Breast epithelium (tissue), 4 donors: ENCODE data around the gene KCTD19. TPM values are rescaled to one million over a fixed set of nuclear protein-coding genes. Genes with fewer than 3 reads are reported as not detected.

Experiments
- DNase-seq, 2 donors: peaks; one replicate each; pipeline ENCODE4 v3.0.0-alpha.2; 2019; ENCODE audit warnings: low spot score in 2 of 2
- H3K27ac ChIP-seq, 2 donors: fragments of 200-600 bp; sonication (generic) in 1 of 2; one replicate each; pipeline ENCODE4 v1.5.1; 2016 to 2019; ENCODE audit warnings: mild to moderate bottlenecking in 1 of 2
- H3K27me3 ChIP-seq, 2 donors: fragments of 200-600 bp; sonication (generic) in 1 of 2; one replicate each; pipeline versions ENCODE4 v1.5.1 to v1.6.0; 2017 to 2019; ENCODE audit warnings: control low read depth in 1 of 2, mild to moderate bottlenecking in 1 of 2
- H3K36me3 ChIP-seq: fragments of 200-600 bp; one replicate; pipeline ENCODE4 v1.5.1; 2019
- H3K4me1 ChIP-seq, 2 donors: fragments of 200-600 bp; sonication (generic); one replicate each; pipeline ENCODE4 v1.5.1; 2016 to 2019; ENCODE audit warnings: control low read depth in 1 of 2
- H3K4me3 ChIP-seq, 3 donors: fragments of 200-600 bp; sonication (generic); 1 replicate in 2 of 3; 2 replicates in 1 of 3; pipeline ENCODE4 v1.5.1; 2016 to 2019; ENCODE audit warnings: mild to moderate bottlenecking in 3 of 3, moderate library complexity in 2 of 3
- H3K9me3 ChIP-seq, 2 donors: fragments of 200-600 bp; sonication (generic) in 1 of 2; one replicate each; pipeline ENCODE4 v1.5.1; 2016 to 2019; ENCODE audit warnings: control low read depth in 1 of 2
- CTCF ChIP-seq, 3 donors: fragments of 450-650 bp; IDR thresholded peaks; one replicate each; pipeline ENCODE4 v1.5.1; 2016 to 2017; ENCODE audit warnings: antibody characterized with exemption in 3 of 3, mild to moderate bottlenecking in 3 of 3, moderate library complexity in 3 of 3
- POLR2A ChIP-seq: fragments of 450-650 bp; IDR thresholded peaks from one replicate; pipeline ENCODE4 v1.6.1; 2016; ENCODE audit warnings: antibody characterized with exemption, mild to moderate bottlenecking, moderate library complexity
- POLR2AphosphoS5 ChIP-seq, 3 donors: sonication (generic); formaldehyde crosslinking; IDR thresholded peaks; one replicate each; pipeline ENCODE4 v1.6.1; 2017; ENCODE audit warnings: antibody characterized with exemption in 3 of 3
- intact Hi-C: fragments of 100-400 bp; cut with DNase I; formaldehyde crosslinking; loops from one replicate; pipeline ENCODE4 v1.15.1; 2023; ENCODE audit warnings: low total_unique reads
- total RNA-seq, 3 donors: library from RNA; depleted of rRNA; stranded (reverse); fragments of >200 nt; gene quantifications; one replicate each; pipeline ENCODE4 v1.1.0, GENCODE V29; 2016

Gene KCTD19
- total RNA-seq, 3 donors from 2014 or later: 1.0 TPM; not detected in 2

GRCh38 chr16:67263201-67263600 is 63.3 kb downstream of the KCTD19 start:
- Histone ChIP-seq H3K27me3 (no peaks in the 10 kb centered on the region), H3K27ac (no peak overlapping the region), H3K4me3 (no peak overlapping the region), H3K9me3 (no peaks in the 10 kb centered on the region), H3K36me3 (no peaks in the 10 kb centered on the region), H3K4me1 (no peaks in the 10 kb centered on the region)
- intact Hi-C loops: no loop called here
- DNase-seq: no peak
- TF ChIP-seq POLR2A: no peak
- no peak for TF ChIP-seq CTCF (IDR thresholded peaks at IDR 0.05)
- no peak for TF ChIP-seq POLR2AphosphoS5 (IDR thresholded peaks at IDR 0.05)

- no peak for DNase-seq
- no peaks in the 10 kb centered on the region for H3K9me3 ChIP-seq
- H3K27me3 ChIP-seq: no peaks in the 10 kb centered on the region
- H3K4me3 ChIP-seq: no peak overlapping the region
- H3K36me3 ChIP-seq: no peaks in the 10 kb centered on the region
- intact Hi-C loops: no loop called here
- H3K27ac ChIP-seq: no peak overlapping the region
- peak in 1 of 3 donors; percentile 38 for TF ChIP-seq POLR2AphosphoS5 (IDR thresholded peaks at IDR 0.05)
- TF ChIP-seq CTCF (IDR thresholded peaks at IDR 0.05): peak in 2 of 3 donors; percentile 37 to 50
- no peak for TF ChIP-seq POLR2A
- H3K4me1 ChIP-seq: no peaks in the 10 kb centered on the region
These were observed 66.0 kb downstream of the KCTD19 start for GRCh38 chr16:67260426-67261063.

GRCh38 chr16:67259705-67260104 is 66.8 kb downstream of the KCTD19 start:
- no peak for TF ChIP-seq CTCF (IDR thresholded peaks at IDR 0.05)
- TF ChIP-seq POLR2A: no peak

GRCh38 chr16:67258161-67258835 is 68.2 kb downstream of the KCTD19 start:
- TF ChIP-seq CTCF (IDR thresholded peaks at IDR 0.05) (no peak), POLR2A (no peak)
- Histone ChIP-seq H3K4me3 (no peak overlapping the region), H3K9me3 (no peaks in the 10 kb centered on the region), H3K36me3 (no peaks in the 10 kb centered on the region), H3K27ac (no peak overlapping the region), H3K4me1 (no peaks in the 10 kb centered on the region), H3K27me3 (no peaks in the 10 kb centered on the region)
- intact Hi-C loops: no loop called here
- DNase-seq: no peak

More at GRCh38 chr16:67259705-67260104, 66.8 kb downstream of the KCTD19 start:
- Histone ChIP-seq H3K36me3 (no peaks in the 10 kb centered on the region), H3K27me3 (no peaks in the 10 kb centered on the region), H3K27ac (no peak overlapping the region), H3K4me1 (no peaks in the 10 kb centered on the region), H3K4me3 (no peak overlapping the region), H3K9me3 (no peaks in the 10 kb centered on the region)
- intact Hi-C loops: no loop called here
- DNase-seq: no peak

GRCh38 chr16:67257486-67258160 is 68.9 kb downstream of the KCTD19 start:
- DNase-seq: no peak

More at GRCh38 chr16:67257486-67258160, 68.9 kb downstream of the KCTD19 start:
- TF ChIP-seq POLR2A (no peak), POLR2AphosphoS5 (IDR thresholded peaks at IDR 0.05) (no peak), CTCF (IDR thresholded peaks at IDR 0.05) (no peak)
- no peak overlapping the region for H3K27ac ChIP-seq
- H3K4me3 ChIP-seq: no peak overlapping the region
- no peaks in the 10 kb centered on the region for H3K9me3 ChIP-seq
- no peaks in the 10 kb centered on the region for H3K27me3 ChIP-seq
- H3K36me3 ChIP-seq: no peaks in the 10 kb centered on the region
- no peaks in the 10 kb centered on the region for H3K4me1 ChIP-seq
- intact Hi-C loops: no loop called here
